GM10847 (cell line): Measurements from ENCODE around the gene USP24.

Source experiments
- POLR2A ChIP-seq: IDR thresholded peaks from 2 replicates; pipeline ENCODE4 v1.6.1; 2011; ENCODE audit not compliant: insufficient read length; ENCODE audit errors: extremely low read depth

Gene USP24

GRCh38 chr1:55243655-55244054 lies 28.5 kb upstream of the USP24 start:
- TF ChIP-seq POLR2A = no peak

GRCh38 chr1:55239548-55239947 lies 24.4 kb upstream of the USP24 start:
- no peak for TF ChIP-seq POLR2A

- no peak for TF ChIP-seq POLR2A
Observed at GRCh38 chr1:55235722-55236121, 20.6 kb upstream of the USP24 start.

GRCh38 chr1:55234016-55234415 lies 18.9 kb upstream of the USP24 start:
- TF ChIP-seq POLR2A = no peak

- no peak for TF ChIP-seq POLR2A
Observed at GRCh38 chr1:55233145-55233777, 18.1 kb upstream of the USP24 start.

GRCh38 chr1:55232448-55233144 lies 17.4 kb upstream of the USP24 start:
- TF ChIP-seq POLR2A = no peak

GRCh38 chr1:55231745-55232144 lies 16.6 kb upstream of the USP24 start:
- no peak for TF ChIP-seq POLR2A

GRCh38 chr1:55230659-55231058 lies 15.5 kb upstream of the USP24 start:
- TF ChIP-seq POLR2A = no peak

GRCh38 chr1:55225228-55225627 lies 10.1 kb upstream of the USP24 start:
- no peak for TF ChIP-seq POLR2A

GRCh38 chr1:55224729-55225128 lies 9.6 kb upstream of the USP24 start:
- TF ChIP-seq POLR2A = no peak

GRCh38 chr1:55222152-55222551 lies 7.0 kb upstream of the USP24 start:
- TF ChIP-seq POLR2A = no peak

- no peak for TF ChIP-seq POLR2A
Observed at GRCh38 chr1:55217226-55217986, 2.2 kb upstream of the USP24 start.

- no peak for TF ChIP-seq POLR2A
Observed at GRCh38 chr1:55216096-55216495, 932 bp upstream of the USP24 start.

- no peak for TF ChIP-seq POLR2A
Observed at GRCh38 chr1:55214934-55215193, 300 bp downstream of the USP24 start.

- TF ChIP-seq POLR2A = no peak
Observed at GRCh38 chr1:55214212-55214933, 791 bp downstream of the USP24 start.

- TF ChIP-seq POLR2A = no peak
Observed at GRCh38 chr1:55213885-55214211, 1.3 kb downstream of the USP24 start.

GRCh38 chr1:55213151-55213884 lies 1.8 kb downstream of the USP24 start:
- no peak for TF ChIP-seq POLR2A
